PC-9 (cell line): ENCODE measurements around the gene HS3ST6. TPM values are rescaled to one million over a fixed set of nuclear protein-coding genes. Genes with fewer than 3 reads are reported as not detected.

Experiments
- BruUV-seq: library from RNA; stranded (reverse); fragments of 400-500 nt; replicated peaks from 2 replicates; lab custom pipeline; 2021; lab: Mats Ljungman, UMichigan
- CTCF ChIA-PET: fragments of 300-600 bp; sonication (Branson Sonifier 250); formaldehyde crosslinking; loops from one replicate; lab custom pipeline; 2022; ENCODE audit warnings: antibody characterized with exemption; lab: Charles Lee
- POLR2A ChIA-PET: fragments of 300-600 bp; sonication (Branson Sonifier 250); formaldehyde crosslinking; loops from one replicate; lab custom pipeline; 2022; ENCODE audit warnings: antibody characterized with exemption; ENCODE audit not compliant: unreplicated experiment; lab: Charles Lee
- DNase-seq, 2 experiments: peaks; one replicate each; pipeline versions ENCODE4 v3.0.0 to v3.0.0-alpha.2; 2015 to 2022; ENCODE audit warnings: mixed read lengths in 1 of 2
- H2AFZ ChIP-seq: fragments of 200-600 bp; sonication (generic); 2 replicates; pipeline ENCODE4 v1.8.1; 2017; ENCODE audit warnings: antibody characterized with exemption
- H3F3A ChIP-seq: fragments of 200-600 bp; sonication (generic); 2 replicates; pipeline ENCODE4 v1.8.1; 2017; ENCODE audit warnings: antibody characterized with exemption, mild to moderate bottlenecking, low read depth; ENCODE audit not compliant: insufficient read depth
- H3K27ac ChIP-seq: fragments of 200-600 bp; sonication (generic); 2 replicates; pipeline ENCODE4 v1.6.1; 2016; ENCODE audit warnings: mixed run types
- H3K27me3 ChIP-seq: fragments of 200-600 bp; sonication (generic); 2 replicates; pipeline ENCODE4 v1.6.1; 2016; ENCODE audit warnings: low read depth, mixed run types; ENCODE audit not compliant: insufficient read depth
- H3K36me3 ChIP-seq: fragments of 200-600 bp; sonication (generic); 2 replicates; pipeline ENCODE4 v1.6.1; 2016; ENCODE audit warnings: low read depth, mixed run types
- H3K4me1 ChIP-seq: fragments of 200-600 bp; sonication (generic); replicated peaks from 2 replicates; pipeline ENCODE4 v1.6.1; 2016; ENCODE audit warnings: mixed run types; ENCODE audit not compliant: insufficient read depth
- H3K4me2 ChIP-seq: fragments of 200-600 bp; sonication (generic); 2 replicates; pipeline ENCODE4 v1.6.1; 2017; ENCODE audit warnings: mixed run types
- H3K4me3 ChIP-seq: fragments of 200-600 bp; sonication (generic); 2 replicates; pipeline ENCODE4 v1.6.1; 2016; ENCODE audit warnings: mixed run types
- H3K79me2 ChIP-seq: fragments of 200-600 bp; sonication (generic); 2 replicates; pipeline ENCODE4 v1.6.1; 2017; ENCODE audit warnings: low read depth, mixed run types
- H3K9me2 ChIP-seq: fragments of 200-600 bp; sonication (generic); 2 replicates; pipeline ENCODE4 v1.8.1; 2017; ENCODE audit warnings: mild to moderate bottlenecking; ENCODE audit not compliant: insufficient read depth
- H3K9me3 ChIP-seq: fragments of 200-600 bp; sonication (generic); 2 replicates; pipeline ENCODE4 v1.8.1; 2016; ENCODE audit warnings: low read depth; ENCODE audit not compliant: insufficient read depth
- H4K20me1 ChIP-seq: fragments of 200-600 bp; sonication (generic); 2 replicates; pipeline ENCODE4 v1.8.1; 2017; ENCODE audit not compliant: insufficient read depth
- EZH2 ChIP-seq: fragments of 200-600 bp; sonication (generic); IDR thresholded peaks from 2 replicates; pipeline ENCODE4 v1.8.0; 2017; ENCODE audit warnings: antibody characterized with exemption, low read depth
- intact Hi-C: fragments of 100-400 bp; cut with micrococcal nuclease; formaldehyde crosslinking; loops from one replicate; pipeline ENCODE4 v1.10.0; 2022; ENCODE audit not compliant: unreplicated experiment
- total RNA-seq: library from RNA; stranded (reverse); gene quantifications from 2 replicates; pipeline ENCODE4 v1.2.3, GENCODE V29; 2021
- TF ChIP-seq, protein P1 (sequence below): fragments of 200-600 bp; sonication (generic); conservative IDR thresholded peaks from 2 replicates; pipeline ENCODE4 v1.6.1; 2017; ENCODE audit warnings: mixed run types, antibody characterized with exemption, mild to moderate bottlenecking, moderate library complexity

HS3ST6 gene
- total RNA-seq, 1 experiment from 2014 or later = not detected

DNA sequence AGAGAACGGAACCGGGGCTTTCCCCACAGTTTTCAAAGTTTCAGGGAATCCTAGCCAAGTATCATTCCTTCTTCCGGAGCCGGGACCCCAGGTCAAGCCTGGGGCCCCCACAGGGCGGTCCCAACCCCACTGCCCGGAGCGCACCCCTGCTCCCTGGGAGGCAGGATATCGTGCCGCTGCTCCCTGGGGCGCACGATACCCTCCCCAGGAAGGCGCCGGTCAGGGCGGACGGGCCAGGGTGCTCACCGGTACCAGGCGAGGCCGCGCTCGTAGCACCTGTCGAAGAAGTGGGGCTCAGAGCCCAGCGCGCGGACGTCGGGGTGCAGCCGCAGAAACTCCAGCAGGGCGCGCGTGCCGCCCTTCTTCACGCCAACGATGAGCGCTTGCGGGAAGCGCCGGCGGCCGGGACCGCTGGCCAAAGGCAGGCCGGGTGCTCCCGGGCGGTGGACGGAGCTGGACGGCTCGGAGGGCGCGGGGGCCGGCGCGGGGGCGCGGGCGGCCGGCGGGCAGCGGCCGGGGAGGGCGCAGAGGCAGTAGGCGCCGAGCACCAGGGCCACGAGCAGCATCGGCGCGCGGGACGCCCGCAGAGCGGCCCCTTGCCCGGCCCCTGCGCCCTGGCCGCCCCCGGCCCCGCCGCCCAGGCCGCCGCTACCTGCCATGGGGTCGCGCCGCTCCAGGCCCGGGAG lies 407 bp downstream of the HS3ST6 start:
- peaks cover 16% of the 10 kb centered on the region for H3K4me1 ChIP-seq
- no TSS peak for BruUV-seq
- H3K9me2 ChIP-seq = no peaks in the 10 kb centered on the region
- H3K4me2 ChIP-seq = no peak overlapping the region
- POLR2A ChIA-PET = no interaction called here
- H3K9me3 ChIP-seq = no peaks in the 10 kb centered on the region
- DNase-seq = no peak
- peaks cover 35% of the 10 kb centered on the region; the same call in 1 of the 2 replicates for H3K27me3 ChIP-seq
- no peak for TF ChIP-seq EZH2
- TF ChIP-seq, protein P1, sequence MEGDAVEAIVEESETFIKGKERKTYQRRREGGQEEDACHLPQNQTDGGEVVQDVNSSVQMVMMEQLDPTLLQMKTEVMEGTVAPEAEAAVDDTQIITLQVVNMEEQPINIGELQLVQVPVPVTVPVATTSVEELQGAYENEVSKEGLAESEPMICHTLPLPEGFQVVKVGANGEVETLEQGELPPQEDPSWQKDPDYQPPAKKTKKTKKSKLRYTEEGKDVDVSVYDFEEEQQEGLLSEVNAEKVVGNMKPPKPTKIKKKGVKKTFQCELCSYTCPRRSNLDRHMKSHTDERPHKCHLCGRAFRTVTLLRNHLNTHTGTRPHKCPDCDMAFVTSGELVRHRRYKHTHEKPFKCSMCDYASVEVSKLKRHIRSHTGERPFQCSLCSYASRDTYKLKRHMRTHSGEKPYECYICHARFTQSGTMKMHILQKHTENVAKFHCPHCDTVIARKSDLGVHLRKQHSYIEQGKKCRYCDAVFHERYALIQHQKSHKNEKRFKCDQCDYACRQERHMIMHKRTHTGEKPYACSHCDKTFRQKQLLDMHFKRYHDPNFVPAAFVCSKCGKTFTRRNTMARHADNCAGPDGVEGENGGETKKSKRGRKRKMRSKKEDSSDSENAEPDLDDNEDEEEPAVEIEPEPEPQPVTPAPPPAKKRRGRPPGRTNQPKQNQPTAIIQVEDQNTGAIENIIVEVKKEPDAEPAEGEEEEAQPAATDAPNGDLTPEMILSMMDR = no peak
- intact Hi-C loops = no loop called here
- no peaks in the 10 kb centered on the region for H4K20me1 ChIP-seq
- peaks cover 9% of the 10 kb centered on the region; the same call in 1 of the 2 replicates for H3F3A ChIP-seq
- H3K36me3 ChIP-seq = no peaks in the 10 kb centered on the region
- no peak overlapping the region for H3K27ac ChIP-seq
- CTCF ChIA-PET = no interaction called here
- H3K4me3 ChIP-seq = no peak overlapping the region
- H2AFZ ChIP-seq = no peak overlapping the region
- H3K79me2 ChIP-seq = no peaks in the 10 kb centered on the region

DNA sequence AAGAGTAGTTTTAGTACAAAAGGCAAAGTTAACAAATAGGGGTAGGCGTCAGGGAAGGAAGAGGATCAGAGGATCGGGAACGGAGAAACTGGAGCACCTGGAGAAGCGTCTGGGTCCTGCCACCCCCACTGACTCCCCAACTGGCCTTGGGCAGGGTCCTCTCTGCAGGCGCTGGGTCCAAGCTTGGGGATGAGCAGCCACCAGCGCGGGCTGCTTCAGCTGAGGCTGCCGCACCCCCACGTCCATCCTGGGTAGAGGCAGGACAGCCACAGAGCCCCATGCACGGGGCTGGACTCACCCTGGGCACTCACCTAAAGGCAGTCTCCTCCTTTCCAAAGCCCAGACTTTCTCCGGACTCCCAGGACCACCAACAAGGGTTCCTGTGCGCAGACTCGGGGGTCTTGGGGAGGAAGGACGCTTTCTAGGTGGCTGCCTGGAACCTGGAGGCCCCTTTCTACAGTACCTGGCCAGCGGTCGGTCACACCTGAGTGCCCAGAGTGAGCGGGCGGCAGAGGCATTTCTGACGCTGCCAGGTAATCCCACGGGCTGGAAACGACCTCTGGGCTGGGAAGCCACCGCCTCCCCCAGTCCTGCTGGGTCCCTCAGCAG lies 1.1 kb downstream of the HS3ST6 start:
- Histone ChIP-seq H3K27ac (no peak overlapping the region), H3K79me2 (no peaks in the 10 kb centered on the region), H2AFZ (no peak overlapping the region), H3K27me3 (peaks cover 35% of the 10 kb centered on the region; the same call in 1 of the 2 replicates), H3F3A (peaks cover 9% of the 10 kb centered on the region; the same call in 1 of the 2 replicates), H3K4me2 (no peak overlapping the region), H3K36me3 (no peaks in the 10 kb centered on the region), H4K20me1 (no peaks in the 10 kb centered on the region), H3K4me3 (no peak overlapping the region), H3K9me3 (no peaks in the 10 kb centered on the region), H3K4me1 (peaks cover 22% of the 10 kb centered on the region), H3K9me2 (no peaks in the 10 kb centered on the region)
- POLR2A ChIA-PET = no interaction called here
- no peak for DNase-seq
- CTCF ChIA-PET = no interaction called here
- no TSS peak for BruUV-seq
- intact Hi-C loops = no loop called here
- TF ChIP-seq EZH2 = no peak
- TF ChIP-seq, protein P1 = no peak

DNA sequence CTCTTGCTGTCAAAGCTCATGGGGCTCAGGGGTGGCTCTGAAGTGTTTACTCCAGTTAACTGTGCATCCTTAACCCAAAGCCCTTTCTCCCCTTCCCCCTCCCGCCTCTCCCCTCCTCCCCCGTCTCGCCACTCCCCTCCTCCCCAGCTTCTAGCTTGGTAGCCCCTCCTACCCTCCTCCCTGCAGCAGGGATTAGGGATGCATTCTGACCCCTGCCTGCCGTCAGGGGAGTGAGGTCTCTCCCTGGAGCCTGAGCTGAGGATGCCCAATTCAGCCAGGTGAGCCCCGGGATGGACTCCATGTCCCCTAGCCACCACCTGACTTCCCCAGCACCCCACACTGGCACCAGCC lies 1.6 kb downstream of the HS3ST6 start:
- DNase-seq = no peak
- H3K27me3 ChIP-seq = peaks cover 31% of the 10 kb centered on the region; the same call in 1 of the 2 replicates
- no peak overlapping the region for H3K4me3 ChIP-seq
- H3K36me3 ChIP-seq = no peaks in the 10 kb centered on the region
- no TSS peak for BruUV-seq
- no peak for TF ChIP-seq EZH2
- TF ChIP-seq, protein P1 = no peak
- ChIA-PET CTCF (interaction anchor here (0.6 kb wide), 2 partner anchors 24 to 711 kb away, joined by 4 to 5 read pairs; no protein-coding TSS in a partner anchor), POLR2A (no interaction called here)
- no peak overlapping the region for H3K27ac ChIP-seq
- no peak overlapping the region for H3K4me2 ChIP-seq
- H3K79me2 ChIP-seq = no peaks in the 10 kb centered on the region
- peaks cover 5% of the 10 kb centered on the region; the same call in 1 of the 2 replicates for H3F3A ChIP-seq
- intact Hi-C loops = no loop called here
- no peaks in the 10 kb centered on the region for H4K20me1 ChIP-seq
- no peaks in the 10 kb centered on the region for H3K9me2 ChIP-seq
- no peak overlapping the region for H2AFZ ChIP-seq
- no peaks in the 10 kb centered on the region for H3K9me3 ChIP-seq
- peaks cover 22% of the 10 kb centered on the region for H3K4me1 ChIP-seq
